SH-SY5Y (cell line): ENCODE measurements around the gene PAQR5.

Source experiments
- GATA2 ChIP-seq: IDR thresholded peaks from 2 replicates; pipeline ENCODE4 v1.6.1; 2011; ENCODE audit warnings: mild to moderate bottlenecking, low read depth, low read length
- GATA3 ChIP-seq: IDR thresholded peaks from 2 replicates; pipeline ENCODE4 v1.6.1; 2011; ENCODE audit warnings: low read depth, mild to moderate bottlenecking, low read length, moderate library complexity

DNA sequence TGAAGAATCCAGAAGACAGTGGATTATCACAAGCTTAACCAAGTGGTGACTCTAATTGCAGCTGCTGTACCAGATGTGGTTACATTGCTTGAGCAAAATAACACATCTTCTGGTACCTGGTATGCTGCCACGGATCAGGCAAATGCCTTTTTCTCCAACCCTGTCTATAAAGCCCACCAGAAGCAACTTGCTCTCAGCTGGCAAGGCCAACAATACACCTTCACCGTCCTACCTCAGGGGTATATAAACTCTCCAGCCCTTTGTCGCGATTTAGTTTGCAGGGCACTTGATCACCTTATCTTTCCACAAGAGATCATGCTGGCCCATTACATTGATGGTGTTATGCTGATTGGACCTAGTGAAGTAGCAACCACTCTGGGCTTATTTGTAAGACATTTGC lies 52.6 kb downstream of the PAQR5 start:
- no peak for TF ChIP-seq GATA2
- TF ChIP-seq GATA3, result no peak
